HL-60/S4 (cell line): Measurements from ENCODE around the gene PRPSAP1.

Experiments used
- in situ Hi-C: fragments of 300-500 bp; cut with MboI; formaldehyde crosslinking; loops from 2 replicates; pipeline ENCODE4 v1.14.3; 2022; ENCODE audit warnings: low sequenced_read_pairs

The PRPSAP1 gene

DNA sequence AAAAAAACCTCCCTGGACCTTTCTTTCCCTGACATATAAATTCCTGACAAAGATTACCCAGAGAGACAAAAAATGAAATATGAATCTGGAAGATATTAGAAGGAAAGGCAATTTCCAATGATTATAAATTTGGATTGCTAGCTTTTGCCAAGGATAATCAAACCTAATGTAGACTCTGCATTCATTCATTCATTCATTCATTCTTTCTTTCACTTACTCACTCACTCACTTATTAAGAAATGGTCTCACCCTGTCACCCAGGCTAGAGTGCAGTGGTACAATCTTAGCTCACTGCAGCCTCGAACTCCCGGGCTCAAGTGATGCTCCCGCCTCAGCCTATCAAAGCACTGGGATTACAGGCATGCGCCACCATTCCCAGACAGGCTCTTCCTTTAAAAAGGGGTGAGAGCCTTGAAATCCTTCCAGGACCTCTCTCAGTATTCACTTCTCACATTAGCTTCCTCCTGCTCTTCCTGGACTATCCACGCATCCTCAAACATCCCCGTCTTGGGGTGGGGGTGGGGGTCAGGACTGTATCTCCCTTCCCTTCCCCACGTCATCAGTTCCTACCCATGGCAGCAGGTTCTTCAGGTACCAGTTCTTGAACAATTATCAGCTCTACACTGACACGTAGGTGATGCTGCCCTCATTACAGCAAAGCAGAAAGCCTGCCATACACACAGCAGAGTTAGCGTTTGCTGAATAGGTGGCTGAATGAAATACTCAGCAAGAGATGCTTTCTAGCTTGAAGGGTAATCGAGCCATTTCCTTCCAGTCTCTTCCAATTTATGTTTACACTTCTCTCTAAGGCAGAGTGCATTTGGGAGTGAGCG lies 19.8 kb downstream of the PRPSAP1 start:
- in situ Hi-C loops = no loop called here

DNA sequence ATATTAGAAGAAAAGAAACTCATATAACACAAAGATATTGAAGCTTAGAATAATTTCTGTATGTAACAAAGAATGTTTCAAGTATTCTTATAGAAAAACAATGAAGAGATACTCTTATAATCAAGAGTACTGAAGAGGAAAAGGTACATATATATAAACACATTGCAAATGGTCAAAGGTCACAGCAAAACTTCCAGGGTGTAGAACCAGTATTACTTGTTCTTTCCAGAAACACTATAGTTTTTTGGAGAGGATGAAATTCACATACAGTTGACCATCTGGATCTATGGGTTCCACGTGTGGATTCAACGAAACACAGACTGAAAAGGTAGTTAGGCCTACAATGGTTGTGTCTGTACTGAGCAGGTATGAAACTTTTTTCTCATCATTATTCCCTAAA lies 22.6 kb downstream of the PRPSAP1 start:
- in situ Hi-C loops = no loop called here

DNA sequence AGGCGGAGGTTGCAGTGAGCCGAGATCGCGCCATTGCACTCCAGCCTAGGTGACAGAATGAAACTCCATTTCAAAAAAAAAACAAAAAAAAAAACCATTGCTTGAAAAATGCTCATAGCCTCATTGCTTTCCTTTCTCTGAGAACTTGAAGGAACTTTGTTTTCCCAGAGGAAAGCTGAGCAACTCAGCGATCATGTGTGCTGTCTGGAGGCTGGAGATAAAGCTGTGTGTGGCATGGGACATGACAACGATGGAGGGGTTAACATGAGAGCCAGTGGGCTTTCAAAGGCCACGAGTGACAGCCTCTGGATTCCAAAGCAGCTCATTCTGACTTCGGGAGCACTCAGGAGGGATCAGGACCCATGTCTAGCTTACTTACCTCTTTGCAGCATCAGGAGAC lies 24.1 kb downstream of the PRPSAP1 start:
- in situ Hi-C loops = no loop called here

DNA sequence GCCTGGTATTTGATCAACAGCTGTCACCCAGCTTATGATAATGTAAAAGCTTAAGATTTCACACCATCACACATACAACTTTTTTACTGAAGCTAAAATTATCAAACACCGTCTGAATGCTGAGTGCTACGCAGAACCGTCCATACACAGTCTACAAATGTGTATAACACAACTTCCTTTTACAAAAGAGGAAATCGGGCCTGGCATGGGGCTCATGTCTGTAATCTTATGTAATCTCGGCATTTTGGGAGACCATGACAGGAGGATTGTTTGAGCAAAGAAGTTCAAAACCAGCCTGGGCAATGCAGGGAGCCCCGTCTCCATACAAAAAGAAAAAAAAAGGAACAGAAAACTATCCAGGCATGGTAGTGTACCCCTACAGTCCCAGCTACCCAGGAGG lies 26.0 kb downstream of the PRPSAP1 start:
- in situ Hi-C loops = no loop called here

DNA sequence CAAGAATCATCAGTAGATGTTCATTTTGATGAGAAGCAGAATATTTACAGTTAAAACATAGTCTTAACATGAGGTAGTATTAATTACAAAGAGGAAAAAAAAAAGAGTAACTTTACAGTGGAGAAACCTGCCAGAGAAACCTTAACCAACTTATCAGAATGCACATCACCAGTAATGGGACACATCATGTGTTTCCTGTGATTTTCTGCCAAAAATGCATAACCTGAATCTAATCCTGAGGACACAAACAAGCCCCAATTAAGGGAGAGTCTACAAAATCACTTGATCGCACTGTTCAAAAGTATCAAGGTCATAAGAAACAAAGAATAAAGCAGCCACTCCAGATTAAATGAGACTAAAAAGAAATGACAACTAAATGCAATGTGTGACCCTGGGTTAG lies 27.4 kb downstream of the PRPSAP1 start:
- in situ Hi-C loops = no loop called here

DNA sequence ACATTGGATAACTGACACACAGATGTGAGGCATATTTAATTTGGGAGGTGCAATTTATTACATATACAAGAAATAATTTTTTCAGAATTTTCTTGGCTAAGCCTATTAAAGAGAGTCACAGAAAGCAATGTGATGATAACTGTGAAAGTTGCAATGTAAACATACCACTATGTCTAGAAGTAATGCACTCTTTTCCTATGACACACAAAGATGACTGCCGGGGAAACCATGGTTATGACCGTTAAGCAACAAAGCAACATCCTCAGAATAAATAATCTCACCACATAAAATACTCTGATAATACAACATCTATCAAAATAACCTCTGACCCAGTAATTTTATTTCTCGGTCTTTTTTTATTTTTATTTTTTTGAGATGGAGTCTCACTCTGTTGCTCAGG lies 35.1 kb downstream of the PRPSAP1 start:
- in situ Hi-C loops = no loop called here

DNA sequence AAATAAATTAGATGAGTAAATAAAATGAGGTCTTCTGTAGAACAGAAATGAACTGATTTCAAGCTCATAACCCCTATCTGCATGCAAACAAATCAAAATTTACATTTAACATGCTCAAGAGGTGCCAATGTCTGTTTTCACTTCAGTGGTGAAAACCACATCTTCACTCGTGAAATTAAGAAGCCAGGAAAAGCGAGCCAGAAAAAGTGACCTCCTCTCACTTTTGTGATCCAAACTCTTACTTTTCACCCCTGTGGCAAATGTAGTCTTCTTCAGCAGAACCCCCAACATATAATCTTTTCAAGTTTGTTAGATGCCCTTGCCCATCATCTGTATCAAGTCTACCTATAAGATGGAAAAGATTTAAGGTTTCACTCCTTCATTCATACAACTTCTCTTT lies 36.2 kb downstream of the PRPSAP1 start:
- in situ Hi-C loops = no loop called here

DNA sequence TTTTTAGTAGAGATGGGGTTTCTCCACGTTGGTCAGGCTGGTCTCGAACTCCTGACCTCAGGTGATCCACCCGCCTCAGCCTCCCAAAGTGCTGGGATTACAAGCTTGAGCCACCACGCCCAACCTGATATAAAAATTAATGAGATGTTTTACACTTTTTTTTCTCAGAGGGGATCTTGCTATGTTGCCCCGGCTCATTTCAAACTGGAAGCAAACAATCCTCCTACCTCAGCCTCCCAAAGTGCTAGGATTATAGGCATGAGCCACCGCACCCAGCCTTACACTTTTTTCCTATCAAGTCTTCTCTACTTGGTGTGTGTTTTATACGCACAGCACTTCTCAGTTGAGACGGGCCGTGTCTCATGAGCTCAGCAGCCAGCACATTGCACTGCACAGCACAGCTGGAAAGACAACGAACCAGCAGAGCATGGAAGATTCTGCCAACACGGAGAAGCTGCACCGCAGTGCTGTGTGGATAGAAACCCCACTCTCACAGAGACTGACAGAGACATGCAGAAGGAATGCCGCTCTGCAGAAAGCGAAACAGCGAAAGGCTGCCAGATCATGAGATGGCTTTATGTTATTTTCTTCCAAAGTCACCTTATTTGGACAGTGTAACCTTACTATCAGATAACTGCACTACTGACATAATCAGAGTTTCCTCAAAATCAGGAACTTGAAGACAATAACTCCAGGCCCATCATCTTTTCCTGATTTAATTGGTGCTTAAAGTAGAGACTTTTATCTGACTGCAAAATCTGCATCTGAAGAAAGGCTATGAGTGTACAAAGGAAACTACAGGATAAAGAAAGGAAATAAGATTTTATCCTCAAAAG lies 39.1 kb downstream of the PRPSAP1 start:
- in situ Hi-C loops = no loop called here

DNA sequence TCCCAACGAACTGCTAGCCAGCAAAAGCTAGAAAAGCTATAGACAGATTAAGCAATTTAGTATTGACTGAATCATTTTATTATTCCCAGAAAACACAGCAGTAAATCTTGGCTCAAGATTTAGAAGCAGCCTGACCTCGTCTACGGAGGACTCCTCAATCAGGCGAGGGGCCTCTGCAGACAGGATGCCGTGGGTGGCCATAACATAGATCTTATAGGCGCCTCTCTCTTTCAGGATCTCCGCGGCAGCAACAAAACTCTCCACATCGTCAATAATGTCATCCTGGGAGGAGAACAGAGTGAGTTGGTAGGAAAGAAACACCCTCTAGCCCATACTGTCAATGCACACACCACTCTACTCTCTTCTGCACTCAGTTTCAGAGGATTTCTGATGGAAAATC lies 41.0 kb downstream of the PRPSAP1 start:
- in situ Hi-C loops = no loop called here

DNA sequence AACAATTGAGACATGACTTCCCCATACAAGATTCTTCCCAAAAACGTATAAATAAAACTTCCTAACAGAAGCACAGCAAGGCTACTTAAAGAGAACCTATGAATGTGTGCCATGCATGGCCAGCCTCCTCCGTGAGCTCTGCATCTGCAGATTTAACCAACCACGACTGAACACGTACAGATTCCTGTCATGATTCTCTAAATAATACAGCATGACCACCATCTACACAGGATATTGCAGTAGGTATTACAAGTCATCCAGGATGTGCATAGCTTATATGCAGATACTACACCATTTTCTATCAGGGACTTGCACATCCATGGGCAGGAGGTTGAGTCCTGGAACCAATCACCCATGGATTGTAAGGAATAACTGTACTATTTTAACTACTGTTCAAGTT lies 44.3 kb downstream of the PRPSAP1 start:
- in situ Hi-C loops = loop anchor here (10.0 kb wide), 1 partner anchor 195 kb away; the partner anchor contains the start of gene RHBDF2

DNA sequence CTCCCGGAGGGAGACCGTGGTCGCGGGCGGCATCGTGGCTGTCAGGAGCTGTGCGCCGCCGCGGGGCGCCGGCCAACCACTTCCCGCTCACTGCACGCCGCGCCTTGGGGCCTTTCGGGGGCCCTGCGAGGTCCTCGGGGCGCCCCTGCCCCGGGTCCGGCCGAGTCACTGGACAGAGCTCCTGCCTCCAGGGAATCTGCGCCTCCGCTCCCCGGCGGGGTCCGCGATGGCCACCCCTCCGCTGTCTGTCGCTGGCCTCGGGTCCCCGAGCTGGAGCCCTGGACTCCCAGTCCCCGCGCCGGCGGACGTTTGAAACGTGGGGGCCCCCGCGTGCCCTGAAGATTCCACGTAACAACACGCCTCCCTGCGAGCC lies 45.8 kb downstream of the PRPSAP1 start, which contains the start of gene QRICH2:
QRICH2 (minus strand) TSS at position 311 of the 373 bp plus-strand sequence; CDS start at position 33, 278 bp downstream.
- in situ Hi-C loops = loop anchor here (10.0 kb wide), 1 partner anchor 197 kb away; the partner anchor contains the start of gene RHBDF2

DNA sequence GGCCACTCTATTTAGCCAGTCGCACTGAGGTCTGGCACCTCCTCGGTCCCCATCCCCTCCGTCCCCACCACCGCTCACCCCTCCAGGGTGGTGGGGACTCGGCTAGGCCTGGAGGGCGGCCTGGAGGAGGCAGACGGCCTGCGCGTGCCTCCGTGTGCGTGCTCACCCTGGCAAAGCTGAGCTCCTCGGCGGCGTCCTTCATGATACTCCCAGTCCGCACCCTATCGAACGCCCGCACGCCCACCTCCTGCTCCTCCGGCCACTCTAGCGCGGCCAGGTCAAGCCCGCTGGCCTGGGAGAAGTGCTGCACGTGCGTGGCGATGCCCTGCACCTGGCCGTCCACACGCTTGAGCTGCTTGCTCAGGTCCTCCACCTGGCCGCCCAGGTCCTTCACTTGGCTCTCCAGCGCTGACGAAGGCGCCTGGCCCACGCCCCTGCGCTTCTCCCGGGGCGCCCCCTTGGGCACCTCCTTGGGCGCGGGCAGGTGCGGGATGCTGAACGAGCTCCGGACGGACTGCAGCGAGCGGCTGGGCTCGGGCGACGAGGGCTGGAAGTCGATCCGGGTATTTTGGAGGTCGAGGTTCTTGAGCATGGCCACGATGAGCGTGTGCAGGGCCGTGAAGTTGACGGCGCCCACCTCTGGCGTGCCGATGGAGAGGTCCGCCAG lies 46.3 kb downstream of the PRPSAP1 start:
- in situ Hi-C loops = loop anchor here (10.0 kb wide), 1 partner anchor 197 kb away; the partner anchor contains the start of gene RHBDF2

DNA sequence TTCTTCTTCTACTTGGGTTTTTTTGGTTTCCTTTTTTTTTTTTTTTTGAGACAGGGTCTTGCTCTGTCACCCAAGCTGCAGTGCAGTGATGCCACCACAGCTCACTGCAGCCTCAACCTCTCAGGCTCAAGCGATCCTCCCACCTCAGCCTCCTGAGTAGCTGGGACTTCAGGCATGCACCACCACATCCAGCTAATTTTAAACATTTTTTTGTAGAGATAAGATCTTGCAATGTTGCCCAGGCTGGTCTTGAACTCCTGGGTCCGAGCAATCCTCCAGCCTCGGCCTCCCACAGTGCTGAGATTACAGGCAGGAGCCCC lies 48.6 kb downstream of the PRPSAP1 start:
- in situ Hi-C loops = loop anchor here (10.0 kb wide), 1 partner anchor 200 kb away; the partner anchor contains the start of gene RHBDF2

DNA sequence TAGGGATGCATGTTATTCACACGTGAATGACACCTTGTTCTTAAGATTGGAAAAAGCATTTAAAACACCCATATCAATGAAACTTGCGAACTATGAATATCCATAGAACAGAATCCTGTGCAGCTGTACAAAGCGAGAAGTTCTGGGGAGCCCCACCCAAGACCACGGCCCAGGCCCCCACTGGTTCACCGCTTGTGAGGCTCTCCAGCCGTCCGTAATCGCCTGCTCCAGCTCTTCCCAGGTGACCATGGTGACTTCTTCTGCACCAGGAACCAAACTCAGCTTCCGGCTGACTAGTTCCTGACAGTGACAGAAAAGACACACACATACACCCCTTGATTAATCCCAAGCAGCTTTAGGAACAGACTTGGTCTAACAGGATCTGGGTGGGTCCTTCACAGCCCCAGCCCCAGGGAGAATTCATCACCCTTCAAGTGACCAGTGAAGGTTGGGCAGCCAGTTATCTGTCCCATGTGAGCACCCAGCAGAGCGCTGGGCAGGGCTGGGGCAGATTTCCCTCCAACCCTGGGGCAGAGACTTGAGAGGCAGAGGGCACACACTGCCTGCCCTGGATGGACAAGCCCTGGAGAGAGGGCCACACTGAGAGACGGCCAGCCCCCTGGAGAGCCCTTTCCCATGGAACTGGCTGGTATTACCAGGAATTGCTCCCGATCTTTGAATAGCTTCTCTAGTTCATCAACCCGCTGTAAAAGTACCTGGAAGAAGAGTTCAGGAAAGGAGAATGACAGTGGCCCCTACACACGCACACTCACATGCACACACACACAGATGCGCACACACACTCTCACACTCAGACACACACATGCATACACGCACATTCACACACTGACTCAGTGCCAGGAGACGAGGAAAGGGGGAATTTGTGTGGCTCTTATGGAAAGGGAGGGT lies 49.2 kb downstream of the PRPSAP1 start:
- in situ Hi-C loops = loop anchor here (5.0 to 10.0 kb wide), 2 partner anchors 93 to 200 kb away; partner anchors contain the start of gene RHBDF2

DNA sequence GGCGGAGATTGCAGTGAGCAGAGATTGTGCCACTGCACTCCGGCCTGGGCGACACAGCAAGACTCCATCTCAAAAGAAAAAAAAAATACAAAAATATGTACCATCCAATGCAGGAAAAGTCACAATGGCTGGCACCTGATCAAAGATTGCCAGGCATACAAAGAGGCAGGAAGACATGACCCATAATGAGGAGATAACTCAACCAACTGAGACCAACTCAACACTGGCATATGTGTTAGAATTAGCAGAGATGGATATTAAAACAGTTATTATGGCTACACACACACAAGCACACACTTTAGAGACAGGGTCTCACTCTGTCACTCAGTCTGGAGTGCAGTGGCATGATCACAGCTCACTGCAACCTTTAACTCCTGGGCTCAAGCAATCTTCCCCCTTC lies 56.3 kb downstream of the PRPSAP1 start:
- in situ Hi-C loops = loop anchor here (10.0 to 25.0 kb wide), 2 partner anchors 283 to 385 kb away; partner anchors contain the start of gene MRPL38

DNA sequence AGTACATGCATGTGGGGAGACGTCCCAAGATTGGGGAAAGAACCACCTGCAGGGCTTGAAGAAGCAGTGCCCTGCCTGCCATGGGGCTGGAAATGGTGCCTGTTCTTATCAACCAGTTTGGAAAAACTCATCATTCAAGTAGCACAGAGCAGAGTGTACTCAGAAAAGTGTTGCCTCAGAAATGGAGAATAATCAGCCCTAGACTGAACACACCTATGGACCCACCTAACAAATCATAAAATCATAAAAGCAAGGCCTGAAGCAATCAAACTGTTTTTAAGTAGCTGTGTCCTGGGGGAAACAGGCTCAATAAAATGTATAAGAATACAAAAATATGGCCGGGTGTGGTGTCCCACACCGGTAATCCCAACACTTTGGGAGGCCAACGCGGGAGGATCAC lies 56.8 kb downstream of the PRPSAP1 start:
- in situ Hi-C loops = loop anchor here (10.0 to 25.0 kb wide), 2 partner anchors 282 to 385 kb away; partner anchors contain the start of gene MRPL38

DNA sequence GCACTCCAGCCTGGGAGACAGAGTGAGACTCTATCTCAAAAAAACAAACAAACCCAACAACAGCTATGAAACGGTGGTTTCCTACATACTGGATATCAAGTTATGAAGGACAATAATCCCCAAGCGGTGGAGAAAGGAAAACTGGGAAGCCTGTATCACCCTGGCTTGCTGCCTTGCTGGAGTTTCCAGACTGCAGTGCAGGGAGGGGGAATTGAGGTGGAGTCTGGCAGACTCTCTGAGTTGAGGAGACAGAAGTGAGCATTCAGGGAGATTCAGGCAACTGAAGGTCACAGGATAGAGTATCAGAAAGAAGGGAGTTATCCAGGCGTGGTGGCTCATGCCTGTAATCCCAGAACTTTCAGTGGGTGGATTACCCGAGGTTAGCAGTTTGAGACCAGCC lies 57.5 kb downstream of the PRPSAP1 start:
- in situ Hi-C loops = loop anchor here (10.0 to 25.0 kb wide), 2 partner anchors 281 to 384 kb away; partner anchors contain the start of gene MRPL38

DNA sequence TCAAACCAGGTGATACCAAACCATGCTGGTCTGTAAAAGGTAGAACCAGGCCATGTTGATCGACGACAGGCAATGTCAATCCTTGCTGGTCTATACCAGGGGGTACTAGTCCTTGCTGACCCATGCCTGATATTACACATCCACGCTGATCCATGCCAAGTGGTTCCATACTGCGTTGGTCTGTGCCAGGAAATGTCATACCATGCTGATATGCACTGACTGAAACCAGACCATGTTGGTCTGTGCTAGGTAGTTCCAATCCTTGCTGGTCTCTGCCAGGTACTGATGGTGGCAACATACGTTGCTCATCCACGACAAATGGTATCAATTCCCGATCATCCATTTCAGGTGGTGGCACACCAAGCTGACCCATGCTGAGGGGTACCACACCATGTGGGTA lies 60.6 kb downstream of the PRPSAP1 start:
- in situ Hi-C loops = loop anchor here (5.0 to 25.0 kb wide), 3 partner anchors 166 to 381 kb away; partner anchors contain the start of gene MRPL38

DNA sequence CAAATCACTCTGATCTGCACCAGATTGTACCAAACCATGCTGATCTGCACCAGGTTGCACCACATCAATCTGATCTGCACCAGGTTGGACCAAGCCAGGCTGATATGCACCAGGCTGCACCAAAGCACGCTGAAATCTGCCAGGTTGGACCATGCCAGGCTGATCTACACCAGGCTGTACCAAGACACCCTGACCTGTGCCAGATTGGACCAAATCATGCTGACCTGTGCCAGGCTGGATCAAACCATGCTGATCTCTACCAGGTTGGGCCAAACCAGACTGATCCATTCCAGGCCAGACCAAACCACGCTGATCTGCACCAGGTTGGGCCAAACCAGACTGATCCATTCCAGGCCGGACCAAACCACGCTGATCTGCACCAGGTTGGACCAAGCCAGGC lies 61.1 kb downstream of the PRPSAP1 start:
- in situ Hi-C loops = loop anchor here (5.0 to 25.0 kb wide), 3 partner anchors 165 to 380 kb away; partner anchors contain the start of gene MRPL38
